ENCODE data around the gene FAM240B. TPM values are rescaled to one million over a fixed set of nuclear protein-coding genes. Genes with fewer than 3 reads are reported as not detected.

FAM240B gene
- total RNA-seq, 4 donors from 2014 or later = not detected

GRCh38 chr9:38756702-38757101 is 36.8 kb upstream of the FAM240B start:
- Histone ChIP-seq H3K4me1 (no peaks in the 10 kb centered on the region), H3K4me3 (replicated peaks in 1 of 3) (no peak overlapping the region), H3K9me3 (no peaks in the 10 kb centered on the region), H3K27me3 (no peaks in the 10 kb centered on the region), H3K36me3 (no peaks in the 10 kb centered on the region), H3K27ac (no peak overlapping the region)
- 21 to 40% methylated on average over 1 of the region's 1 CpG for WGBS, 2 donors
- DNase-seq = no peak
- TF ChIP-seq CTCF (IDR thresholded peaks at IDR 0.05) (no peak), POLR2A (IDR thresholded peaks at IDR 0.05) (no peak)
- intact Hi-C loops (cut with DNase I) = no loop called here

GRCh38 chr9:38747941-38748340 is 28.0 kb upstream of the FAM240B start:
- Histone ChIP-seq H3K9me3 (no peaks in the 10 kb centered on the region), H3K27ac (no peak overlapping the region), H3K4me3 (replicated peaks in 1 of 3) (no peak overlapping the region), H3K27me3 (no peaks in the 10 kb centered on the region), H3K36me3 (no peaks in the 10 kb centered on the region), H3K4me1 (no peaks in the 10 kb centered on the region)
- TF ChIP-seq CTCF (IDR thresholded peaks at IDR 0.05) = no peak
- TF ChIP-seq POLR2A (IDR thresholded peaks at IDR 0.05) = no peak
- intact Hi-C loops (cut with DNase I) = no loop called here
- no peak for DNase-seq
- WGBS, 2 donors = 96 to 100% methylated on average over 1 of the region's 1 CpG

GRCh38 chr9:38747067-38747466 is 27.1 kb upstream of the FAM240B start:
- Histone ChIP-seq H3K27me3 (no peaks in the 10 kb centered on the region), H3K4me3 (replicated peaks in 1 of 3) (no peak overlapping the region), H3K9me3 (no peaks in the 10 kb centered on the region), H3K4me1 (no peaks in the 10 kb centered on the region), H3K36me3 (no peaks in the 10 kb centered on the region), H3K27ac (no peak overlapping the region)
- WGBS, 2 donors = 86 to 87% methylated on average over 8 of the region's 8 CpGs
- intact Hi-C loops (cut with DNase I) = no loop called here
- no peak for DNase-seq
- TF ChIP-seq CTCF (IDR thresholded peaks at IDR 0.05) = no peak
- TF ChIP-seq POLR2A (IDR thresholded peaks at IDR 0.05) = no peak

GRCh38 chr9:38746303-38746702 is 26.4 kb upstream of the FAM240B start:
- H3K27me3 ChIP-seq = no peaks in the 10 kb centered on the region
- H3K4me3 ChIP-seq (replicated peaks in 1 of 3) = no peak overlapping the region
- WGBS, 2 donors = 90 to 92% methylated on average over 4 of the region's 4 CpGs
- no peak overlapping the region for H3K27ac ChIP-seq
- no peaks in the 10 kb centered on the region for H3K36me3 ChIP-seq
- no peaks in the 10 kb centered on the region for H3K4me1 ChIP-seq
- no peaks in the 10 kb centered on the region for H3K9me3 ChIP-seq
- TF ChIP-seq CTCF (IDR thresholded peaks at IDR 0.05) (no peak), POLR2A (IDR thresholded peaks at IDR 0.05) (no peak)
- intact Hi-C loops (cut with DNase I) = no loop called here
- no peak for DNase-seq

GRCh38 chr9:38744484-38744883 is 24.6 kb upstream of the FAM240B start:
- H3K4me1 ChIP-seq = no peaks in the 10 kb centered on the region
- no peak for DNase-seq
- H3K36me3 ChIP-seq = no peaks in the 10 kb centered on the region
- intact Hi-C loops (cut with DNase I) = no loop called here
- TF ChIP-seq POLR2A (IDR thresholded peaks at IDR 0.05) (no peak), CTCF (IDR thresholded peaks at IDR 0.05) (no peak)
- H3K9me3 ChIP-seq = no peaks in the 10 kb centered on the region
- H3K4me3 ChIP-seq (replicated peaks in 1 of 3) = no peak overlapping the region
- no peaks in the 10 kb centered on the region for H3K27me3 ChIP-seq
- H3K27ac ChIP-seq = no peak overlapping the region
- WGBS, 2 donors = 39 to 41% methylated on average over 3 of the region's 3 CpGs
